B cell (primary cell): ENCODE measurements around the gene ARHGAP18.

Source experiments
- CTCF ChIP-seq: fragments of 200-600 bp; IDR thresholded peaks from one replicate; pipeline ENCODE4 v1.8.0; 2022; ENCODE audit warnings: antibody characterized with exemption, mild to moderate bottlenecking
- EZH2 ChIP-seq: IDR thresholded peaks from 2 replicates; pipeline ENCODE4 v1.6.1; 2012; ENCODE audit warnings: borderline replicate concordance, low read depth, mild to moderate bottlenecking, moderate library complexity, low read length; ENCODE audit not compliant: insufficient read depth, poor library complexity, severe bottlenecking

GRCh38 chr6:129605095-129605494 lies 104.9 kb downstream of the ARHGAP18 start:
- TF ChIP-seq CTCF (no peak), EZH2 (no peak)
